Uterus (tissue), 2 donors: Measurements from ENCODE around the gene PLAC8.

Experiments used
- POLR2A ChIP-seq, 2 donors: fragments of 450-650 bp; IDR thresholded peaks; one replicate each; pipeline ENCODE4 v1.6.1; 2016; ENCODE audit warnings: antibody characterized with exemption in 2 of 2, mild to moderate bottlenecking in 1 of 2, moderate library complexity in 1 of 2
- TF ChIP-seq, protein P1 (sequence below), 4 experiments: fragments of 200-600 bp in 2 of 4; fragments of 450-650 bp in 2 of 4; sonication (generic) in 2 of 4; IDR thresholded peaks; one replicate each; pipeline ENCODE4 v1.5.1; 2016 to 2019; ENCODE audit warnings: antibody characterized with exemption in 4 of 4, mild to moderate bottlenecking in 2 of 4, moderate library complexity in 1 of 4

DNA sequence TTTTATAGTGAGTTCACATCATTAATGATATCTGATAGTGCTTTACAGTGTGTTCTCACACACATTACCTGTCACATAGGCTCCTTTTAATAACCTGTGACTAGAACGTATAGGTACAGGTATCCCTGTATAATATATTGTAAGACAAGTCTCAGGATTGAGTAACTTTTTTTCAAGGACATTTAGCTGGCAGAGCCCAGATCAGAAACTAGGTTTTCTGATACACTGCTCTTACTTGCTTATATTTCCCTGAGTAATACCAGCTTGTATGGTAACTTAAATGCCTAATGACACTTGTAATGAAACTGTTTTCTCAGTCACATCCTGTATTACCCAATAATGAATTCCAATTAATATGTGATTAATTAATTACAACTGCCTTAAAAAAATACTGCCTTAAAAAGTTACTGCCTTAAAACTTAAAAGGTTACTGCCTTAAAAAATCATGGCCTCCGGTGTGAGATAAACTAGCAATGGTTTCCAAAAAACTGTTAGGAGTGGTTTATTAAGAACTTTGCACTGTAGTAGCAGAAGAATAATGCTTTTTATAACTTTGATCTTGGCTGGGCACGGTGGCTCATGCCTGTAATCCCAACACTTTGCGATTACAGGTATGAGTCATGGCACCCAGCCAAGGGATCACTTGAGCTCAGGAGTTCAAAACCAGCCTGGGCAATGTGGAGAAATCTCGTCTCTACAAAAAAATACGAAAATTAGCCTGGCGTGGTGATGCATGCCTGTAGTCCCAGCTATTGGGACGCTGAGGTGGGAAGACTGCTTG, 67.6 kb downstream of the PLAC8 start:
- no peak for TF ChIP-seq POLR2A (IDR thresholded peaks at IDR 0.05)
- TF ChIP-seq, protein P1, sequence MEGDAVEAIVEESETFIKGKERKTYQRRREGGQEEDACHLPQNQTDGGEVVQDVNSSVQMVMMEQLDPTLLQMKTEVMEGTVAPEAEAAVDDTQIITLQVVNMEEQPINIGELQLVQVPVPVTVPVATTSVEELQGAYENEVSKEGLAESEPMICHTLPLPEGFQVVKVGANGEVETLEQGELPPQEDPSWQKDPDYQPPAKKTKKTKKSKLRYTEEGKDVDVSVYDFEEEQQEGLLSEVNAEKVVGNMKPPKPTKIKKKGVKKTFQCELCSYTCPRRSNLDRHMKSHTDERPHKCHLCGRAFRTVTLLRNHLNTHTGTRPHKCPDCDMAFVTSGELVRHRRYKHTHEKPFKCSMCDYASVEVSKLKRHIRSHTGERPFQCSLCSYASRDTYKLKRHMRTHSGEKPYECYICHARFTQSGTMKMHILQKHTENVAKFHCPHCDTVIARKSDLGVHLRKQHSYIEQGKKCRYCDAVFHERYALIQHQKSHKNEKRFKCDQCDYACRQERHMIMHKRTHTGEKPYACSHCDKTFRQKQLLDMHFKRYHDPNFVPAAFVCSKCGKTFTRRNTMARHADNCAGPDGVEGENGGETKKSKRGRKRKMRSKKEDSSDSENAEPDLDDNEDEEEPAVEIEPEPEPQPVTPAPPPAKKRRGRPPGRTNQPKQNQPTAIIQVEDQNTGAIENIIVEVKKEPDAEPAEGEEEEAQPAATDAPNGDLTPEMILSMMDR (IDR thresholded peaks at IDR 0.05) = no peak
